H1 (cell line): ENCODE results near the gene TOP2A. TPM values are rescaled to one million over a fixed set of nuclear protein-coding genes. Genes with fewer than 3 reads are reported as not detected.

Source experiments
- CTCF ChIA-PET: fragments of 300-600 bp; sonication (Branson Sonifier 250); formaldehyde crosslinking; loops from one replicate; lab custom pipeline; 2021; ENCODE audit not compliant: partially characterized antibody; lab: Charles Lee
- POLR2A ChIA-PET: fragments of 300-600 bp; sonication (Branson Sonifier 250); formaldehyde crosslinking; loops from one replicate; lab custom pipeline; 2021; ENCODE audit warnings: inconsistent platforms; ENCODE audit not compliant: partially characterized antibody; lab: Charles Lee
- DNase-seq, 2 experiments: peaks; one replicate each; pipeline versions ENCODE4 v3.0.0 to v3.0.0-alpha.2; 2010 to 2022; ENCODE audit warnings: low spot score in 2 of 2, low read depth in 1 of 2, mixed read lengths in 1 of 2
- FAIRE-seq: peaks from 2 replicates; lab custom pipeline; 2011; peaks lifted over from hg19 to GRCh38; lab: Jason Lieb, UNC
- H2AFZ ChIP-seq: 2 replicates; pipeline ENCODE4 v1.8.1; 2012; ENCODE audit warnings: low read length, inconsistent platforms
- H2AK5ac ChIP-seq: 2 replicates; pipeline ENCODE4 v1.6.1; 2013; ENCODE audit warnings: low read depth, low read length
- H2BK120ac ChIP-seq: replicated peaks from 2 replicates; pipeline ENCODE3; 2013; ENCODE audit warnings: low read depth, low read length, inconsistent platforms
- H2BK12ac ChIP-seq: 2 replicates; pipeline ENCODE4 v1.6.1; 2013; ENCODE audit warnings: low read depth, low read length
- H2BK15ac ChIP-seq: 2 replicates; pipeline ENCODE4 v1.6.1; 2013; ENCODE audit warnings: low read length
- H2BK20ac ChIP-seq: 2 replicates; pipeline ENCODE4 v1.6.1; 2013; ENCODE audit warnings: low read length
- H2BK5ac ChIP-seq: 2 replicates; pipeline ENCODE4 v1.6.1; 2013; ENCODE audit warnings: low read depth, low read length
- H3K14ac ChIP-seq: 2 replicates; pipeline ENCODE4 v1.6.1; 2013; ENCODE audit warnings: inconsistent platforms; ENCODE audit not compliant: insufficient read length
- H3K18ac ChIP-seq: 2 replicates; pipeline ENCODE4 v1.6.1; 2013; ENCODE audit warnings: low read length; ENCODE audit errors: extremely low read depth
- H3K23ac ChIP-seq: 2 replicates; pipeline ENCODE4 v1.6.1; 2013; ENCODE audit warnings: inconsistent platforms; ENCODE audit not compliant: insufficient read length
- H3K23me2 ChIP-seq: 2 replicates; pipeline ENCODE4 v1.6.1; 2013; ENCODE audit warnings: low read depth, low read length
- H3K27ac ChIP-seq: 2 replicates; pipeline ENCODE4 v1.6.1; 2011; ENCODE audit warnings: low read depth, low read length, inconsistent platforms
- H3K27me3 ChIP-seq, 4 experiments: replicated peaks in 1 of 4; 1 replicate in 1 of 4; 2 replicates in 3 of 4; pipeline versions ENCODE4 v1.6.1 to v1.8.1; 2011 to 2013; ENCODE audit warnings: low read length in 3 of 4, mild to moderate bottlenecking in 3 of 4, inconsistent platforms in 2 of 4, mixed read lengths in 2 of 4, moderate library complexity in 1 of 4; ENCODE audit not compliant: control insufficient read depth in 3 of 4, insufficient read depth in 3 of 4; ENCODE audit errors: extremely low read depth in 1 of 4
- H3K36me3 ChIP-seq, 4 experiments: 2 replicates each; pipeline versions ENCODE4 v1.6.1 to v1.8.1; 2011 to 2013; ENCODE audit warnings: mild to moderate bottlenecking in 4 of 4, low read length in 3 of 4, moderate library complexity in 2 of 4, control low read depth in 1 of 4, inconsistent platforms in 1 of 4; ENCODE audit not compliant: insufficient read depth in 4 of 4, control insufficient read depth in 2 of 4
- H3K4ac ChIP-seq: replicated peaks from 2 replicates; pipeline ENCODE3; 2013; ENCODE audit warnings: low read length, low read depth, mixed read lengths, inconsistent platforms; ENCODE audit not compliant: insufficient read length
- H3K4me1 ChIP-seq, 4 experiments: replicated peaks in 1 of 4; 1 replicate in 1 of 4; 2 replicates in 3 of 4; pipeline versions ENCODE4 v1.6.1 to v1.8.1; 2011 to 2013; ENCODE audit warnings: low read length in 3 of 4, inconsistent platforms in 2 of 4, mixed read lengths in 1 of 4; ENCODE audit not compliant: insufficient read depth in 4 of 4, control insufficient read depth in 3 of 4
- H3K4me2 ChIP-seq, 2 experiments: 2 replicates each; pipeline versions ENCODE4 v1.6.1 to v1.8.1; 2011 to 2013; ENCODE audit warnings: low read depth in 2 of 2, low read length in 2 of 2, control low read depth in 1 of 2, inconsistent platforms in 1 of 2, mild to moderate bottlenecking in 1 of 2; ENCODE audit not compliant: insufficient read depth in 1 of 2
- H3K4me3 ChIP-seq, 4 experiments: fragments of 200-600, 300-600 bp in 1 of 4; sonication (generic), shearing (Covaris generic), sonication (Bioruptor Twin) in 1 of 4; 2 replicates each; pipeline versions ENCODE4 v1.5.1 to v1.8.1; 2011 to 2016; ENCODE audit warnings: low read length in 4 of 4, low read depth in 3 of 4, control low read depth in 2 of 4, inconsistent platforms in 2 of 4, mild to moderate bottlenecking in 2 of 4, mixed read lengths in 1 of 4, moderate library complexity in 1 of 4; ENCODE audit not compliant: insufficient read depth in 2 of 4; ENCODE audit errors: extremely low read depth in 1 of 4
- H3K56ac ChIP-seq: replicated peaks from 2 replicates; pipeline ENCODE3; 2013; ENCODE audit warnings: low read depth, mild to moderate bottlenecking, mixed read lengths, low read length, inconsistent platforms; ENCODE audit not compliant: insufficient read length
- H3K79me1 ChIP-seq: 2 replicates; pipeline ENCODE4 v1.6.1; 2013; ENCODE audit warnings: low read depth, low read length, control low read depth
- H3K79me2 ChIP-seq, 2 experiments: 2 replicates each; pipeline versions ENCODE4 v1.6.1 to v1.8.1; 2012 to 2013; ENCODE audit warnings: low read length in 2 of 2, mild to moderate bottlenecking in 2 of 2, inconsistent platforms in 1 of 2; ENCODE audit not compliant: insufficient read depth in 2 of 2, control insufficient read depth in 1 of 2
- H3K9ac ChIP-seq, 4 experiments: replicated peaks in 1 of 4; 1 replicate in 1 of 4; 2 replicates in 3 of 4; pipeline versions ENCODE4 v1.6.1 to v1.8.1; 2011 to 2013; ENCODE audit warnings: low read depth in 3 of 4, low read length in 3 of 4, control low read depth in 2 of 4, mild to moderate bottlenecking in 2 of 4, moderate library complexity in 2 of 4, inconsistent platforms in 1 of 4; ENCODE audit errors: extremely low read depth in 1 of 4
- H3K9me3 ChIP-seq, 2 experiments: 2 replicates each; pipeline versions ENCODE4 v1.6.1 to v1.8.1; 2012 to 2013; ENCODE audit warnings: mild to moderate bottlenecking in 2 of 2, moderate library complexity in 2 of 2, control low read depth in 1 of 2, inconsistent platforms in 1 of 2, low read depth in 1 of 2, low read length in 1 of 2, mixed read lengths in 1 of 2; ENCODE audit not compliant: insufficient read depth in 2 of 2
- H4K20me1 ChIP-seq, 2 experiments: replicated peaks in 1 of 2; 2 replicates each; pipeline versions ENCODE3 to v1.8.1; 2011 to 2013; ENCODE audit warnings: inconsistent platforms in 2 of 2, low read length in 2 of 2, mild to moderate bottlenecking in 1 of 2; ENCODE audit not compliant: insufficient read depth in 2 of 2, control insufficient read depth in 1 of 2
- H4K5ac ChIP-seq: 2 replicates; pipeline ENCODE4 v1.6.1; 2013; ENCODE audit warnings: low read length, low read depth, mixed read lengths, inconsistent platforms; ENCODE audit not compliant: insufficient read length
- H4K8ac ChIP-seq: 2 replicates; pipeline ENCODE4 v1.8.0; 2013; ENCODE audit warnings: mild to moderate bottlenecking, moderate library complexity, low read length, inconsistent platforms; ENCODE audit not compliant: insufficient read depth; ENCODE audit errors: extremely low read depth
- H4K91ac ChIP-seq: replicated peaks from 2 replicates; pipeline ENCODE3; 2013; ENCODE audit warnings: low read length, mixed read lengths, inconsistent platforms; ENCODE audit not compliant: insufficient read length
- ATF3 ChIP-seq: IDR thresholded peaks from 2 replicates; pipeline ENCODE4 v1.6.1; 2011; ENCODE audit warnings: low read depth, mild to moderate bottlenecking, low read length; ENCODE audit not compliant: insufficient read depth
- CTCF ChIP-seq, 3 experiments: IDR thresholded peaks; 1 replicate in 2 of 3; 2 replicates in 1 of 3; pipeline versions ENCODE4 v1.5.1 to v1.6.1; 2011; ENCODE audit warnings: low read length in 3 of 3, mild to moderate bottlenecking in 3 of 3, inconsistent platforms in 2 of 3, low read depth in 1 of 3, moderate library complexity in 1 of 3; ENCODE audit not compliant: insufficient read depth in 1 of 3; ENCODE audit errors: control extremely low read depth in 1 of 3
- FOSL1 ChIP-seq: IDR thresholded peaks from 2 replicates; pipeline ENCODE4 v1.6.1; 2011; ENCODE audit warnings: mild to moderate bottlenecking, low read depth, low read length, moderate library complexity; ENCODE audit not compliant: insufficient read depth
- HDAC6 ChIP-seq: IDR thresholded peaks from one replicate; pipeline ENCODE4 v1.7.1; 2012; ENCODE audit warnings: low read depth, mild to moderate bottlenecking, inconsistent platforms, low read length, moderate library complexity
- KDM4A ChIP-seq: IDR thresholded peaks from one replicate; pipeline ENCODE4 v1.7.1; 2012; ENCODE audit warnings: low read depth, mild to moderate bottlenecking, moderate library complexity, low read length, inconsistent platforms; ENCODE audit not compliant: severe bottlenecking
- POLR2AphosphoS5 ChIP-seq: IDR thresholded peaks from 2 replicates; pipeline ENCODE4 v1.6.1; 2011; ENCODE audit warnings: low read depth, low read length
- SAP30 ChIP-seq: fragments of 300-600 bp; sonication (generic); IDR thresholded peaks from 2 replicates; pipeline ENCODE4 v1.7.1; 2012; ENCODE audit warnings: low read length, moderate library complexity, mild to moderate bottlenecking, inconsistent platforms; ENCODE audit not compliant: insufficient read depth, insufficient replicate concordance
- SUZ12 ChIP-seq: fragments of 200-600 bp; sonication (generic); IDR thresholded peaks from 2 replicates; pipeline ENCODE4 v1.6.1; 2012; ENCODE audit warnings: mild to moderate bottlenecking, inconsistent platforms, low read length, moderate library complexity, mixed read lengths
- TCF12 ChIP-seq: IDR thresholded peaks from 2 replicates; pipeline ENCODE4 v1.6.1; 2011; ENCODE audit warnings: low read depth, mild to moderate bottlenecking, low read length
- YY1 ChIP-seq: IDR thresholded peaks from 2 replicates; pipeline ENCODE4 v1.6.1; 2011; ENCODE audit warnings: low read depth, mild to moderate bottlenecking, low read length
- WGBS, 2 experiments: shearing (Covaris generic) in 1 of 2; methylation state at CpG; one replicate each; pipeline versions ENCODE4 v1.1.6 to v1.1.7; 2013 to 2015; ENCODE audit warnings: low lambda C conversion rate in 2 of 2, mixed read lengths in 2 of 2, inconsistent platforms in 1 of 2, low coverage in 1 of 2, missing lambda C conversion rate in 1 of 2; ENCODE audit not compliant: insufficient replicate concordance in 2 of 2, insufficient coverage in 1 of 2, insufficient read length in 1 of 2; ENCODE audit errors: extremely low coverage in 1 of 2, missing lambda C conversion rate in 1 of 2; 5-methylcytosine and 5-hydroxymethylcytosine counted together
- polyA plus RNA-seq, 7 experiments: library from polyadenylated mRNA; depleted of rRNA in 3 of 7; stranded (reverse) in 5 of 7; unstranded in 2 of 7; fragments of >200 nt in 5 of 7; fragments of 200-250 nt in 2 of 7; gene quantifications; 1 replicate in 5 of 7; 2 replicates in 1 of 7; 4 replicates in 1 of 7; pipeline versions ENCODE4 v1.2.1 to v1.2.3, GENCODE V29; 2011 to 2013; ENCODE audit warnings: missing spikeins in 2 of 7, mixed read lengths in 2 of 7
- total RNA-seq: library from RNA; stranded (reverse); fragmentation: NEBNext Ultra II Directional; extraction: Animal tissue kit (Norgen Biotek cat#: 25700); gene quantifications from 2 replicates; pipeline ENCODE4 v1.2.1, GENCODE V29; 2021

The TOP2A gene
- total and polyA plus RNA-seq, 2 of the 8 experiments (the other 6 are each of a cell fraction or from before 2014, with no cell fraction given) = 83.1 to 291 TPM

GRCh38 chr17:40451420-40451819 lies 33.7 kb upstream of the TOP2A start:
- H3K4ac ChIP-seq = no peak overlapping the region
- H4K20me1 ChIP-seq = peaks cover 2 to 4% of the 10 kb centered on the region in 2 experiments
- TF ChIP-seq TCF12 (no peak), HDAC6 (no peak), SUZ12 (no peak), ATF3 (no peak), KDM4A (no peak), FOSL1 (no peak), POLR2AphosphoS5 (no peak), CTCF (IDR thresholded peaks at IDR 0.05; ENCODE audit: control extremely low read depth in 1 of 3, insufficient read depth in 1 of 3, low read depth in 1 of 3, low read length in 3 of 3) (no peak), YY1 (no peak), SAP30 (no peak)

More at GRCh38 chr17:40451420-40451819, 33.7 kb upstream of the TOP2A start:
- peaks cover 11% of the 10 kb centered on the region for H3K79me1 ChIP-seq
- H3K4me3 ChIP-seq = no peak overlapping the region
- H3K9ac ChIP-seq = no peak overlapping the region
- H3K79me2 ChIP-seq = peaks cover 0 to 33% of the 10 kb centered on the region in 2 experiments; a peak in 3 of 4 replicates
- no peak overlapping the region for H2BK120ac ChIP-seq
- no peak overlapping the region for H2BK20ac ChIP-seq
- no peak overlapping the region for H2BK15ac ChIP-seq
- DNase-seq (no peak), FAIRE-seq (no peak)
- no peak overlapping the region for H3K4me2 ChIP-seq
- H2AFZ ChIP-seq = no peak overlapping the region
- H4K5ac ChIP-seq = no peak overlapping the region
- no peak overlapping the region for H2BK5ac ChIP-seq
- H3K18ac ChIP-seq = no peak overlapping the region
- H3K9me3 ChIP-seq = no peaks in the 10 kb centered on the region
- no peaks in the 10 kb centered on the region for H3K23me2 ChIP-seq
- H3K23ac ChIP-seq = no peak overlapping the region
- no peak overlapping the region for H3K14ac ChIP-seq
- no peak overlapping the region for H3K27ac ChIP-seq
- WGBS, 2 experiments = 91% methylated on average over 6 of the region's 6 CpGs; no CpG with 5 or more reads in 1 of the 2 experiments
- H4K91ac ChIP-seq = no peak overlapping the region
- no peak overlapping the region for H2BK12ac ChIP-seq
- H3K27me3 ChIP-seq = no peaks in the 10 kb centered on the region
- no peak overlapping the region for H2AK5ac ChIP-seq
- POLR2A ChIA-PET = interaction anchor here (0.6 to 2.0 kb wide), 2 partner anchors 9 to 22 kb away, joined by 4 to 6 read pairs; no protein-coding TSS in a partner anchor
- H3K56ac ChIP-seq = no peak overlapping the region
- no peak overlapping the region for H4K8ac ChIP-seq
- peaks cover 0 to 5% (median 2%) of the 10 kb centered on the region in 4 experiments; a peak in 4 of 7 replicates for H3K4me1 ChIP-seq
- H3K36me3 ChIP-seq = peaks cover 6 to 20% (median 10%) of the 10 kb centered on the region in 4 experiments; a peak in 7 of 8 replicates
- CTCF ChIA-PET = interaction anchor here (1.1 to 34.1 kb wide), 8 partner anchors 3 to 104 kb away, joined by 4 to 739 read pairs (median 6); partner anchors contain the start of genes IGFBP4 and TNS4
